ENCODE measurements around the gene KIRREL3.

KIRREL3 gene

DNA sequence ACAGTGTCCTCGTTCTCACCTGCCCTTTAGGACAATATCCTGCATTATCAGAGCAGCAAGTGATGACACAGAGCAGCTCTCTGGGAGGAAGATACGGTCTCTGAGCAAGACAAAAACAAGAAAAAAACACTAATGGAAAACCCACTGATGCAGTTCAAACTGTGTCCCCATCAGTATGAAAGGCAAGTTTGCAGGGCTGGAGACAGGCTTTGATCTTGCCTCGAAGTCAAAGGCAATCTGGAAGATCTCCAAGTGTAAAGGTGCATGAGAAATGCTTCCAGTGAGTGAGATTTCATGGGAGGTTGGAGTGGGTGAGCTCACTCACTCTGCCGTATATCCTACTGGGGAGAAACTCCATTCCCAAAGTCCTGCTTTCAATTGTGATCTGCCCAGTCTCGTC, 157.5 kb downstream of the KIRREL3 start:
- Histone ChIP-seq H3K4me3 (ENCODE audit: low read depth in 1 of 2, low read length in 1 of 2) (no peak overlapping the region), H3K27me3 (no peaks in the 10 kb centered on the region), H3K4me1 (ENCODE audit: control insufficient read depth in 1 of 2, insufficient read depth in 1 of 2, low read depth in 1 of 2, low read length in 1 of 2) (no peaks in the 10 kb centered on the region), H3K9me3 (no peaks in the 10 kb centered on the region), H3K27ac (no peak overlapping the region), H3K36me3 (no peaks in the 10 kb centered on the region)
- TF ChIP-seq, protein P1, sequence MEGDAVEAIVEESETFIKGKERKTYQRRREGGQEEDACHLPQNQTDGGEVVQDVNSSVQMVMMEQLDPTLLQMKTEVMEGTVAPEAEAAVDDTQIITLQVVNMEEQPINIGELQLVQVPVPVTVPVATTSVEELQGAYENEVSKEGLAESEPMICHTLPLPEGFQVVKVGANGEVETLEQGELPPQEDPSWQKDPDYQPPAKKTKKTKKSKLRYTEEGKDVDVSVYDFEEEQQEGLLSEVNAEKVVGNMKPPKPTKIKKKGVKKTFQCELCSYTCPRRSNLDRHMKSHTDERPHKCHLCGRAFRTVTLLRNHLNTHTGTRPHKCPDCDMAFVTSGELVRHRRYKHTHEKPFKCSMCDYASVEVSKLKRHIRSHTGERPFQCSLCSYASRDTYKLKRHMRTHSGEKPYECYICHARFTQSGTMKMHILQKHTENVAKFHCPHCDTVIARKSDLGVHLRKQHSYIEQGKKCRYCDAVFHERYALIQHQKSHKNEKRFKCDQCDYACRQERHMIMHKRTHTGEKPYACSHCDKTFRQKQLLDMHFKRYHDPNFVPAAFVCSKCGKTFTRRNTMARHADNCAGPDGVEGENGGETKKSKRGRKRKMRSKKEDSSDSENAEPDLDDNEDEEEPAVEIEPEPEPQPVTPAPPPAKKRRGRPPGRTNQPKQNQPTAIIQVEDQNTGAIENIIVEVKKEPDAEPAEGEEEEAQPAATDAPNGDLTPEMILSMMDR (IDR thresholded peaks at IDR 0.05) = no peak

DNA sequence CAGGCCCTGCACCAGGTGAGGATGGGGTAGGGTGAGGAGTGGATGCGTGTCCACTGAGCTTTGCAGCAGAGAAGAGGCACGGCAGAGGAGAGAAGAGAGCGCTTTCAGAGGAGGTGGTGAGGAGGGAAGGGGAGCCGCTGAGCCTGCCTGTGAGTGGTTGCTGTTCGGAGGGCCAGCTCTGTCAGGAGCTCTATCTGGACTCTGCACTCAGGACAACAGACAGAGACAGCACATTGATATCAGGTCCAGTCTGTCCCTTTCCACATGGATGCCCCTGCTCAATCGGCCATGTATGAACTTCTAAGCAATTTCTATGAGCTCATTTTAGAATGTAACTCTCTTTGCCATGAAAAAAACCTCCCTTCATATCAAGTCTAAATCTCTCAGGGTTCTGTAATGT, 158.6 kb downstream of the KIRREL3 start:
- TF ChIP-seq, protein P1 (IDR thresholded peaks at IDR 0.05) = no peak
- H3K9me3 ChIP-seq = no peaks in the 10 kb centered on the region

DNA sequence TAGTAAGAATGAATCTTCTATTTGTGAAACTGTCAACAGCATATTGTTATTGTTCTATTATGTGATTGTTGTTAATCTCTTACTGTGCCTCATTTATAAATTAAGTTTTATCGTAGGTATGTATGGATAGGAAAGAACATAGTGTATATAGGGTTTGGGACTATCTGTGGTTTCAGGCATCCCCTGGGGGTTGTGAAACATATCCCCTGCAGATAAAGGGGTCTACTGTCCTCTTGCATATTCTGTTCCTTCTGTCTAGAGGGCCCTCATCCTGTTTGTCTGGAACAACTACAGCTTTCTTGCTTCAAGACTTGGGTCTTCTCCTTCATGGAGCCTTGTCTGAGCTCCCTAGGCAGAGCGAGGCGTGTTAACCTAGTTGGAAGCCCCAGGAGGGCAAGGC, 159.6 kb downstream of the KIRREL3 start:
- Histone ChIP-seq H3K4me3 (ENCODE audit: low read depth in 1 of 2, low read length in 1 of 2) (no peak overlapping the region), H3K4me1 (ENCODE audit: control insufficient read depth in 1 of 2, insufficient read depth in 1 of 2, low read depth in 1 of 2, low read length in 1 of 2) (no peaks in the 10 kb centered on the region), H3K27ac (no peak overlapping the region), H3K36me3 (no peaks in the 10 kb centered on the region), H3K9me3 (no peaks in the 10 kb centered on the region), H3K27me3 (no peaks in the 10 kb centered on the region)
- TF ChIP-seq, protein P1 (IDR thresholded peaks at IDR 0.05) = no peak

More for the DNA sequence above, 158.6 kb downstream of the KIRREL3 start:
- Histone ChIP-seq H3K4me1 (ENCODE audit: control insufficient read depth in 1 of 2, insufficient read depth in 1 of 2, low read depth in 1 of 2, low read length in 1 of 2) (no peaks in the 10 kb centered on the region), H3K4me3 (ENCODE audit: low read depth in 1 of 2, low read length in 1 of 2) (no peak overlapping the region), H3K27me3 (no peaks in the 10 kb centered on the region), H3K27ac (no peak overlapping the region), H3K36me3 (no peaks in the 10 kb centered on the region)

DNA sequence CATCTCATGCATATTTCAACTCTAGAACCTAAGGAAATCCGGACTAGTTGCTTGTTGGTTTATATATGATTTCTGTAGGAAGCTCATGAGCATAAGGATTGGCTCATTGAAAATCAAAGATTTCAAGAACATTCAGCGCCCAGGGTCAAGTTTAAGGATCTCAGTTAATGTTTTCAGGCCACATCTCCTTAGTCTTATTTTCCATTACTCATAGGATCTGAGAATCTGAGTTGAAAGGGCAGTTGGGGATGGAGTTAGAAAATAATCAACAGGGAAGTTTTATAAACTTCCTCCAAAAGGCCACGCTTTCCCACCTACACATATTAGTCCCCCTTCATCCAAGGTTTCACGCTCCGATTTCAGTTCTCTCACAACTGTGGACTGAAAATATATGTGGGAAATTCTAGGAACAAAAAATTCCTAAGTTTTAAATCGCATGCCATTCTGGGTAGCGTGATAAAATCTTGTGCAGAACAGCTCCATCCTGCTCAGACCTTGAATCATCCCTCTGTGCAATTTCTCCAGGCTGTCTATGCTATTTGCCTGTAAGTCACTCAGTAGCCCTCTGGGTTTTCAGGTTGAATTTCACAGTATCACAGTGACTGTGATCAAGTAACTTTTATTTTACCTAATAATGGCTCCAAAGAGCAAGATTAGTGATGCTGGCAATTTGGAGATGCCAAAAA, 160.2 kb downstream of the KIRREL3 start:
- Histone ChIP-seq H3K27ac (no peak overlapping the region), H3K9me3 (no peaks in the 10 kb centered on the region), H3K4me1 (ENCODE audit: control insufficient read depth in 1 of 2, insufficient read depth in 1 of 2, low read depth in 1 of 2, low read length in 1 of 2) (no peaks in the 10 kb centered on the region), H3K4me3 (ENCODE audit: low read depth in 1 of 2, low read length in 1 of 2) (no peak overlapping the region), H3K27me3 (no peaks in the 10 kb centered on the region), H3K36me3 (no peaks in the 10 kb centered on the region)
- TF ChIP-seq, protein P1 (IDR thresholded peaks at IDR 0.05) = no peak

DNA sequence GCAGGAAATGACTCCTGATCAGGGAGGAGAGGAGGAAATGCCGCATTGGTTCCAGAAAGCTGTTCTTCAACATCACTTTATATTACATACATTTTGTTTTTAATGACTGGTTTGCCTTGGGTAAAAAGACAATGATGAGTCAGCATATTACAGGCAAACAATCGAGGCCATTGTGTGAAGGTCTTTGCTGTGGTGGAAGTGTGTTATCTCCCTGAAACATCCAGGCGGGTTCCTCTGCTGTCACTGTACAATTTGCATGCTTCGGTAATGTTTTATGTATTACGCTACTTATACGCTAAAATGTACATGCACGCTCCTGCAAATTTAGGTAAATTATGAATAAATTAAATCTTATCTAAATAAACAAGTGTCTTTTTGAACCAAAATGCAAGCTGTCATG, 161.1 kb downstream of the KIRREL3 start:
- no peak overlapping the region for H3K27ac ChIP-seq
- H3K4me1 ChIP-seq (ENCODE audit: control insufficient read depth in 1 of 2, insufficient read depth in 1 of 2, low read depth in 1 of 2, low read length in 1 of 2) = no peaks in the 10 kb centered on the region
- H3K4me3 ChIP-seq (ENCODE audit: low read depth in 1 of 2, low read length in 1 of 2) = no peak overlapping the region
- TF ChIP-seq, protein P1 (IDR thresholded peaks at IDR 0.05) = no peak
- no peaks in the 10 kb centered on the region for H3K9me3 ChIP-seq
- H3K36me3 ChIP-seq = no peaks in the 10 kb centered on the region
- H3K27me3 ChIP-seq = no peaks in the 10 kb centered on the region

Measured in neutrophil (primary cell).